Ascending aorta (tissue), 2 donors: ENCODE results near the gene YPEL5. TPM values are rescaled to one million over a fixed set of nuclear protein-coding genes. Genes with fewer than 3 reads are reported as not detected.

Experiments used
- DNase-seq, 2 donors: peaks; one replicate each; pipeline ENCODE4 v3.0.0-alpha.2; 2019; ENCODE audit warnings: low spot score in 2 of 2
- H3K27ac ChIP-seq, 2 donors: fragments of 200-600 bp; sonication (generic); one replicate each; pipeline ENCODE4 v1.5.1; 2016 to 2017; ENCODE audit warnings: mild to moderate bottlenecking in 1 of 2
- H3K27me3 ChIP-seq: fragments of 200-600 bp; sonication (generic); one replicate; pipeline ENCODE4 v1.5.1; 2017
- H3K36me3 ChIP-seq, 2 donors: fragments of 200-600 bp; sonication (generic); one replicate each; pipeline ENCODE4 v1.5.1; 2016
- H3K4me1 ChIP-seq, 2 donors: fragments of 200-600 bp; sonication (generic); one replicate each; pipeline ENCODE4 v1.5.1; 2016 to 2017; ENCODE audit warnings: mild to moderate bottlenecking in 1 of 2
- H3K4me3 ChIP-seq, 2 donors: fragments of 200-600 bp; sonication (generic); one replicate each; pipeline ENCODE4 v1.5.1; 2016 to 2017; ENCODE audit warnings: mild to moderate bottlenecking in 1 of 2
- H3K9me3 ChIP-seq, 2 donors: fragments of 200-600 bp; sonication (generic); one replicate each; pipeline ENCODE4 v1.5.1; 2016
- intact Hi-C: fragments of 100-400 bp; cut with DNase I; formaldehyde crosslinking; loops from one replicate; pipeline ENCODE4 v1.15.1; 2023
- total RNA-seq: library from RNA; depleted of rRNA; stranded (reverse); fragments of >200 nt; gene quantifications from one replicate; pipeline ENCODE4 v1.1.0, GENCODE V29; 2016
- TF ChIP-seq, protein P1 (sequence below), 3 experiments: fragments of 200-600 bp in 2 of 3; fragments of 450-650 bp in 1 of 3; sonication (generic) in 2 of 3; IDR thresholded peaks; one replicate each; pipeline ENCODE4 v1.5.1; 2016 to 2019; ENCODE audit warnings: antibody characterized with exemption in 3 of 3, mild to moderate bottlenecking in 1 of 3, moderate library complexity in 1 of 3

YPEL5 gene
- total RNA-seq, 1 donor from 2014 or later = 14.2 TPM

DNA sequence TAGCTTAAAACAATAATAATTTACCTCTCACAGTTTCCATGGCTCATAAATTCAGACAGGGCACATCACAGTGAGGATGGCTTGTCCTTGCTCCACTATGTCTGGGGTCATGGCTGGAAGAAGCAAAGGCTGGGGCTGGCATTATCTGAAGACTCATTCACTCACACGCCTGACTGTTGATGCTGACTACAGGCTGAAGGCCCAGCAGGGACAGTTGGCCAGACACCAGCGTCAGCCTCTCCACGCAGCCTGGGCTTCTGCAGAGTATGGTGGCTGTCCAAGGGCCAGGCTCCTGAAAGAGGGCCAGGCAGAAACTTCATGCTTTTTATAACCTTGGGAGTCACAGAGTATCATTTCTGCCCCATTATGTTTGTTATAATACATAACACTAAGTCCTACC lies 33.4 kb downstream of the YPEL5 start:
- no peak for DNase-seq
- intact Hi-C loops = no loop called here
- Histone ChIP-seq H3K4me3 (no peak overlapping the region), H3K9me3 (no peaks in the 10 kb centered on the region), H3K4me1 (no peaks in the 10 kb centered on the region), H3K27ac (no peak overlapping the region), H3K27me3 (no peaks in the 10 kb centered on the region), H3K36me3 (no peaks in the 10 kb centered on the region)
- TF ChIP-seq, protein P1, sequence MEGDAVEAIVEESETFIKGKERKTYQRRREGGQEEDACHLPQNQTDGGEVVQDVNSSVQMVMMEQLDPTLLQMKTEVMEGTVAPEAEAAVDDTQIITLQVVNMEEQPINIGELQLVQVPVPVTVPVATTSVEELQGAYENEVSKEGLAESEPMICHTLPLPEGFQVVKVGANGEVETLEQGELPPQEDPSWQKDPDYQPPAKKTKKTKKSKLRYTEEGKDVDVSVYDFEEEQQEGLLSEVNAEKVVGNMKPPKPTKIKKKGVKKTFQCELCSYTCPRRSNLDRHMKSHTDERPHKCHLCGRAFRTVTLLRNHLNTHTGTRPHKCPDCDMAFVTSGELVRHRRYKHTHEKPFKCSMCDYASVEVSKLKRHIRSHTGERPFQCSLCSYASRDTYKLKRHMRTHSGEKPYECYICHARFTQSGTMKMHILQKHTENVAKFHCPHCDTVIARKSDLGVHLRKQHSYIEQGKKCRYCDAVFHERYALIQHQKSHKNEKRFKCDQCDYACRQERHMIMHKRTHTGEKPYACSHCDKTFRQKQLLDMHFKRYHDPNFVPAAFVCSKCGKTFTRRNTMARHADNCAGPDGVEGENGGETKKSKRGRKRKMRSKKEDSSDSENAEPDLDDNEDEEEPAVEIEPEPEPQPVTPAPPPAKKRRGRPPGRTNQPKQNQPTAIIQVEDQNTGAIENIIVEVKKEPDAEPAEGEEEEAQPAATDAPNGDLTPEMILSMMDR (IDR thresholded peaks at IDR 0.05) = no peak

DNA sequence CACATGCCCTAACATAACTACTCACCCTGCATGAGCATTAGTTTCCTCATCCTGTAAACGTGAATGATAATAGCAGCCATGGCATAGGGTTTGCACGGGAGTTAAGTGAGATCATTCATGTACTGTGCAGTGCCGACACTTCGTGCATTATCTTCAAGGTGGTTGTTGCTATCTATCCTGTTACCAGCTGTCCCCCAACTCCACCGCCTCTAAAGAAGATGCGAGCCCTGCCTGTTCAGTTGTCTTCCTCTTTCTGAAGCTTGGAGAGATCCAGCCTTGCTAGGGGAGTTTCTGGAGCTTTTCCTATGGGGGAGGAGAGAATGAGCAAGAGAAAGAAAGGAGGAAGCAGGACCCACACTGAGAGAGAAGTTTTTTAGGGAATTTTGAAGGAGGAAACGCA lies 34.4 kb downstream of the YPEL5 start:
- intact Hi-C loops = no loop called here
- Histone ChIP-seq H3K36me3 (no peaks in the 10 kb centered on the region), H3K4me3 (no peak overlapping the region), H3K27me3 (no peaks in the 10 kb centered on the region), H3K9me3 (no peaks in the 10 kb centered on the region), H3K4me1 (no peaks in the 10 kb centered on the region), H3K27ac (no peak overlapping the region)
- TF ChIP-seq, protein P1 (IDR thresholded peaks at IDR 0.05) = no peak
- DNase-seq = no peak

DNA sequence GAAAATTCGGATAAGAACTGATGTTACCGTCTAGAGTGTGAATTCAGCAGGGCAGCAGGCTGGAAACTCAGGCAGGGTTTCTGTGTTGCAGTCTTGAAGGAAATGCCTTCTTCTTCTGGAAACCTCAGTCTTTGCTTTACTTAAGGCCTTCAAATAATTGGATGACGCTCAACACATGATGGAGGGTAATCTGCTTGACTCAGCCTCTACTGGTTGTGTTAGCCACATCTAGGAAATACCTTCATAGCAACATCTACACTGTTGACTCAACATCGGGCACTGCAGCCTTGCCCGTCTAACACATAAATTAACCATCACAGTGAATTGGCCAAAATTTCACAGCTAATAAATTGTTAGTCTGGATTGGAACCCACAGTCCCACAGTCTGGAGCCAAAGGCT lies 37.2 kb downstream of the YPEL5 start:
- H3K27me3 ChIP-seq = no peaks in the 10 kb centered on the region
- H3K4me1 ChIP-seq = no peaks in the 10 kb centered on the region
- TF ChIP-seq, protein P1 (IDR thresholded peaks at IDR 0.05) = no peak
- no peak for DNase-seq
- H3K36me3 ChIP-seq = no peaks in the 10 kb centered on the region
- H3K27ac ChIP-seq = no peak overlapping the region
- intact Hi-C loops = no loop called here
- H3K4me3 ChIP-seq = no peak overlapping the region
- no peaks in the 10 kb centered on the region for H3K9me3 ChIP-seq

DNA sequence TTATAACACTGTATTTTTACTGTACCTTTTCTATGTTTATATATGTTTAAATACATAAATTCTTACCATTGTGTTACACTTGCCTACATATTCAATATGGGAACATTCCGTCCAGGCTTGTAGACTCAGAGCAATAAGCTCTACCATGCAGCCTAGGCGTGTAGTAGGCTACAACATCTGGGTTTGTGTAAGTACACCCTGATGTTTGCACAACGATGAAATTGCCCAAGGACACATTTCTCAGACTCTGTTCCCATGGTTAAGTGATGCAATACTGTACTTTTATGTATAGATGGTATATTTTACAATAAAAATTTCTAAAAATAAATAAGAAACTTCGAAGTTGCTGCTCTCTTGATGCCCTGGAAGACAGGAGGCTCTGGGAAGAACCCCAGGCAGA lies 38.4 kb downstream of the YPEL5 start:
- H3K36me3 ChIP-seq = no peaks in the 10 kb centered on the region
- no peaks in the 10 kb centered on the region for H3K4me1 ChIP-seq
- TF ChIP-seq, protein P1 (IDR thresholded peaks at IDR 0.05) = no peak
- H3K9me3 ChIP-seq = no peaks in the 10 kb centered on the region
- intact Hi-C loops = no loop called here
- no peak overlapping the region for H3K4me3 ChIP-seq
- no peak for DNase-seq
- no peaks in the 10 kb centered on the region for H3K27me3 ChIP-seq
- no peak overlapping the region for H3K27ac ChIP-seq

DNA sequence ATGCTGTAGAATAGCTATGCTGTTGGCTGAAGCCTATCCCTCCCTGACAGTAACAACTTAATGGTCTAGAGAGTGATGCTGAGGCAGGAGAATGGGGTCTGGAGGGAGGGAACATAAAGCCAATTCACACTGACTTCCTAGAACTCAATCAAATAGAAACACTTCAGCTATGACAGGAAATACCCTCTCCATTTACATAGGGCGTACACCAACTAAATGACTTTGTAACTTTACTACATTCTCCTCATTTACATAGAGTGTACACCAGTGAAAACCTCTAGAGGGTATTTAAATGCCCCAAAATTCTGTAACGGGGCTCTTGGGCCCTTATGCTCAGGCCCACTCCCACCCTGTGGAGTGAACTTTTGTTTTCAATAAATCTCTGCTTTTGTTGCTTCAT lies 41.5 kb downstream of the YPEL5 start:
- TF ChIP-seq, protein P1 (IDR thresholded peaks at IDR 0.05) = no peak
- no peaks in the 10 kb centered on the region for H3K4me1 ChIP-seq
- DNase-seq = no peak
- H3K36me3 ChIP-seq = no peaks in the 10 kb centered on the region
- H3K27ac ChIP-seq = no peak overlapping the region
- H3K9me3 ChIP-seq = no peaks in the 10 kb centered on the region
- no peak overlapping the region for H3K4me3 ChIP-seq
- intact Hi-C loops = no loop called here
- no peaks in the 10 kb centered on the region for H3K27me3 ChIP-seq

DNA sequence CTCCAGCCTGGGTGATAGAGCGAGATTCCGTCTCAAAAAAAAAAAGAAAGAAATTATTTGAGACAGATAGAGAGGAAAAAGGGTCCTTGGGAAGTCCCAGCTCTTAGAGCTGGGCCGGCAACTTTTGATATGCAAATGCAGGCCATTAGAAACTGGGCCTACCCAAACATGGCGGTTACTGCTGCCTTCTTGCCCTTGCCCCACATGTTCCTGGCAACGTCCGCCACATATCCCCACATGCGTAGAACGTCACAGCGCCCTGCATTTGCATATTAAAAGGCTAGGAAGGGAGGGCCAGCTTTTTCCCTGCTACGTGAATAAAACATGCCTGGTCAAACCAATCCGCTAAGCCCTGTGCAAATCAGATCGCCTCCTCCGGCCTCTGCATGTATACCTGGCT lies 43.8 kb downstream of the YPEL5 start:
- intact Hi-C loops = no loop called here
- Histone ChIP-seq H3K27me3 (no peaks in the 10 kb centered on the region), H3K9me3 (no peaks in the 10 kb centered on the region), H3K36me3 (no peaks in the 10 kb centered on the region), H3K27ac (no peak overlapping the region), H3K4me1 (no peaks in the 10 kb centered on the region), H3K4me3 (no peak overlapping the region)
- no peak for DNase-seq
- TF ChIP-seq, protein P1 (IDR thresholded peaks at IDR 0.05) = no peak
